Coronary artery (tissue), 2 donors: ENCODE data around the gene BACH2.

Experiments used
- DNase-seq: peaks from one replicate; pipeline ENCODE4 v3.0.0-alpha.2; 2017; ENCODE audit warnings: low spot score
- H3K27ac ChIP-seq, 2 donors: fragments of 200-600 bp; sonication (generic); one replicate each; pipeline ENCODE4 v1.5.1; 2016 to 2019
- H3K4me3 ChIP-seq: fragments of 200-600 bp; sonication (generic); 2 replicates; pipeline ENCODE4 v1.5.1; 2016; ENCODE audit warnings: mild to moderate bottlenecking, moderate library complexity
- TF ChIP-seq, protein P1 (sequence below): fragments of 200-600 bp; sonication (generic); IDR thresholded peaks from one replicate; pipeline ENCODE4 v1.5.1; 2019; ENCODE audit warnings: antibody characterized with exemption

BACH2 gene

DNA sequence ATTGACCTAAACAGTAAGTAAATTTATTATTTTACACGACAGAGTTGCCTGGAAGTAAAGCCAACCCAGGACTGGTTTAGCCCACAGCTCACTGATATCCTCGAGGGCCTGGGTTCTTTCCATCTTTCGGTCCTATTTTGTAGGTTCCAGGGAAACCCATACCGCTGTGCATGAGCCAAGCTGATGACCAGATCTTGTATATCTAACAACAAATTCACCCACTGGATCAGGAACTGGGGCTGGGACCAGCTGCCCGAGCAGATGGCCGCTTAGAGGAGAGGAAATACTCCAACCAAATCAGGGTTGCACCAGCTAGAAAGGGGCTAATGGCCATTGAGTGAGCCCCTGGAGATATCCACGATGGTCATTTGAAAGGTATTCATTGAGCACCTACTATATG lies 139.2 kb downstream of the BACH2 start:
- no peak for DNase-seq
- Histone ChIP-seq H3K27ac (no peak overlapping the region), H3K4me3 (no peak overlapping the region)
- TF ChIP-seq, protein P1, sequence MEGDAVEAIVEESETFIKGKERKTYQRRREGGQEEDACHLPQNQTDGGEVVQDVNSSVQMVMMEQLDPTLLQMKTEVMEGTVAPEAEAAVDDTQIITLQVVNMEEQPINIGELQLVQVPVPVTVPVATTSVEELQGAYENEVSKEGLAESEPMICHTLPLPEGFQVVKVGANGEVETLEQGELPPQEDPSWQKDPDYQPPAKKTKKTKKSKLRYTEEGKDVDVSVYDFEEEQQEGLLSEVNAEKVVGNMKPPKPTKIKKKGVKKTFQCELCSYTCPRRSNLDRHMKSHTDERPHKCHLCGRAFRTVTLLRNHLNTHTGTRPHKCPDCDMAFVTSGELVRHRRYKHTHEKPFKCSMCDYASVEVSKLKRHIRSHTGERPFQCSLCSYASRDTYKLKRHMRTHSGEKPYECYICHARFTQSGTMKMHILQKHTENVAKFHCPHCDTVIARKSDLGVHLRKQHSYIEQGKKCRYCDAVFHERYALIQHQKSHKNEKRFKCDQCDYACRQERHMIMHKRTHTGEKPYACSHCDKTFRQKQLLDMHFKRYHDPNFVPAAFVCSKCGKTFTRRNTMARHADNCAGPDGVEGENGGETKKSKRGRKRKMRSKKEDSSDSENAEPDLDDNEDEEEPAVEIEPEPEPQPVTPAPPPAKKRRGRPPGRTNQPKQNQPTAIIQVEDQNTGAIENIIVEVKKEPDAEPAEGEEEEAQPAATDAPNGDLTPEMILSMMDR: no peak

DNA sequence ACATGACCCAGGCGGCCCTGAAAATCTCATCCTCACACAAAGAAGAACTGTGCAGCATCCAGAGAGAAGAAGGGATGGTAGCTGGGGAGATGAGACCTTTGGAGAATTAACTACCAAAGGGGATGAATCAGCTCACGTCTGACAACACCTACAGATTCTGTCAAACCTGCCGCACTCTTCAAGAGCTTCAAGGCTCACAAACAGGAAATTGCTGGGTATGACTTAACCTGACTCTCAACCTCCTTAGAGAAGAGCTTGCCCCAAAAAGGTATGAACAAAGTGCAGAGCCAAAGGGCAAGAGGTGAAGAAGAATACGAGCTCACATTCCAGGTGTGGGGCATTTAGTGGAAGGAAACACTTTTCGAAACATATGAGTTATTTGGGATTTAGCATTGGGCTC lies 139.8 kb downstream of the BACH2 start:
- TF ChIP-seq, protein P1: no peak

DNA sequence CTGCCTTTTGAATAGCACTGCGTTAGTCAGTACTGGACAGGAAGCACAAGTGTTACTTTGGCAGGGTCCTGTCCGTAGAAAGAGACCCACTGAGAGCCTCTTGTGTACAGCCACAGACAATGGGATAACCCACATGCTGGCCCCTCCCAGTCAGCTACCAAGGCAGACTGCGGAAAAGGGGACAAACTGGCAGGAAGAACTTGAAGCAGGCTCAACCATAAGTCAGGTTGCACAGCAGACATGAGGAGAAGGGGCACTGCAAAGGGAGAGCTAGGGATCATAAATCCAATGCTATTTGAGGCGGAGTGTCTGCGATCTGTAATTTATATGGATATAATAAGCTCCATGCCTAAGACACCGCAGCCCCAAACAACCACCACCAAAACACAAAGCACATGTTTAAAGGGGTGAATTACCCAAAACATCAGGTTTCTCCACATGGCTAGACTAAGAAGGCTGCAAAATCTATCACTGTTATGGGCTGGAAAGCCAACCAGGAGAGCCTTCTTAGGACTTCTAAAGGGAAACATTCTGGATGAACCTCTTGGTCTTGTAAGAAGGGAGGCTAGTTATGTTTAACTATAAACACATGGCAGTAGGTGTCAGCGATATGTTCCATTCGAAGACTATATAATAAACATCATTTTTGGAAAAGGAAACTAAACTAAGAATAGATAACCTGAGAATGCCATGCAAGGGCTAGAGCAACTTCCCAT lies 141.7 kb downstream of the BACH2 start:
- Histone ChIP-seq H3K4me3 (no peak overlapping the region), H3K27ac (no peak overlapping the region)
- no peak for DNase-seq
- TF ChIP-seq, protein P1: no peak

More for the DNA sequence above, 139.8 kb downstream of the BACH2 start:
- H3K27ac ChIP-seq: no peak overlapping the region
- DNase-seq: no peak
- H3K4me3 ChIP-seq: no peak overlapping the region

DNA sequence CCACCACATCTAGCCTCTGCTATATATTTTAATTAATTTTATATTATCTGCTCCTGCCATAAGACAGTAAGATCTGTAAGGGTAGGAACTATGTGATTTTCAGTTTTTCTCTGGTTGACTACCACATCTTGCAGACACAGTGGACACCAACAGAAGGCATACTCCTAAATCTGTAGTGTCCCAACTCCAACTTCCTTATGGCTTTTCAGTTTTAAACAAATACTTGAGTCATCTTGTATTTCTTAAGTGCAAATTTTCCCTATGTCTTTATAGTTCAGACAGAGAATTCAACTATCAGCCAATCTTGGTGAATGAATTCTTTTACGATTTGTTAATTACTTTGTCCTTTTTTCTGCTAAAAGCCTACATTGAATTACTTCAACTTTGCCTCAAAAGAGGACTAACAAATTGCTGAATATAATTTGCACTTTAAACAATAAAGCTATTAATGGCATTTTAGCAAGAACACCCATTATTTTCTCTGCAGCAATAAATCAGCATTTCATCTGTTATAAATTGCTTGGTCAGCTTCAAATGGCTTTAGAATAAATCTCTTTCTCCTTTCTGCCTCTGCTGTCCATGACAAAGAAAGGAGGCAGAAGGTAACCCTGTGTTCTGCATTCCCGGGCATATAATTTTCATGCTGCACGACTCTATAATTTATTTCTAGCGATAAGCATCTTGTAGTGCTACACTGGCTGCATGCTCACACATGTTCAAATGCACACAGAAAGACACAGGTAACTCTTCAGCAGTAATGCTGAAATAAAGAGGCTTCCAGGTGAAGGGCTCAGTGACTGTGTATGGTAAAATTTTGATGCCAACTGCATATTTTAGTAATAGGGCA lies 144.8 kb downstream of the BACH2 start:
- Histone ChIP-seq H3K27ac (no peak overlapping the region), H3K4me3 (no peak overlapping the region)
- DNase-seq: no peak
- TF ChIP-seq, protein P1: no peak

DNA sequence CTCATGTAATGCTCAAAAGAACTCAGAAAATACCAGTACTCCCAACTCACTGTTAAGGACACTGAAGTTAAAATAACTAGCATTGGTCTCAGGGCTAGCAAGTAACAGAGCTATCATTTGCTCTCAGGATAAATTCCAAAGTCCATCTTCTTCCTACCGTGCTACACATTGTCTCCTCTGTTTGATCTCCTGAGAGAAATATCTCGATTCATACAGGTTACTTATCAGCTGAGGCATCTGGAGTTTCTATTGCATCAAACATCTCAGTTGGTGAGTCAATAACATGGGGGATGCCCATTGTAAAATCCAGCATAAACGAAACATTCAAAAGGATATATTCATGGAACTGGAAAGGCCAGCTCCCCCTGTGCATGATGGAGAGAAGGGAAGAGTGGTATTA lies 147.4 kb downstream of the BACH2 start:
- no peak for DNase-seq
- TF ChIP-seq, protein P1: no peak
- no peak overlapping the region for H3K4me3 ChIP-seq
- H3K27ac ChIP-seq: no peak overlapping the region

DNA sequence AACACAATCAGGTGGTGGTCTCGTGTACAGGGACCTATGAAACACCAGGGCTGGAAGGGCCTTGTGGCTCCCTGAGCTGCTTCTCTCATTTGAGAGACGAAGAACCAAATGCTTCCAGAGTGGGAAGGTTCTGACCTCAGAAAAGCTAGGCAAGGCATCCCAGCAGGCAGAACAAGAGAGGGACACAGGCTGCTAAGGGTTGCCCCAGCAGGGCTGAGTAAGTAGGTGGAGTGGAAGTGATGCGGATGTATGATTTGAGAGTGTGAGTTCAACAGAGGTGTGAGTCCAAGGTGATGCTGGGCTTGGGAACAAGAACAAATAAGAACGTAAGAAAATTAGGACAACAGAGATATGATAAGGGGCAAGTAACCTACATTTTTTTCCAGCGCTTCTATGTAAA lies 147.8 kb downstream of the BACH2 start:
- no peak overlapping the region for H3K27ac ChIP-seq
- no peak overlapping the region for H3K4me3 ChIP-seq
- no peak for DNase-seq
- TF ChIP-seq, protein P1: no peak
